Gastrocnemius medialis (tissue), 4 donors: ENCODE data around the gene ZNF573.

Experiments
- POLR2A ChIP-seq, 2 donors: fragments of 450-650 bp; IDR thresholded peaks; one replicate each; pipeline ENCODE4 v1.6.1; 2017; ENCODE audit warnings: antibody characterized with exemption in 2 of 2, mild to moderate bottlenecking in 2 of 2, moderate library complexity in 2 of 2
- TF ChIP-seq, protein P1 (sequence below), 5 experiments: fragments of 450-650 bp in 3 of 5; fragments of 200-600 bp in 2 of 5; sonication (generic) in 2 of 5; IDR thresholded peaks in 4 of 5; conservative IDR thresholded peaks in 1 of 5; 1 replicate in 4 of 5; 2 replicates in 1 of 5; pipeline ENCODE4 v1.5.1; 2016 to 2019; ENCODE audit warnings: antibody characterized with exemption in 5 of 5, mild to moderate bottlenecking in 3 of 5, moderate library complexity in 3 of 5

DNA sequence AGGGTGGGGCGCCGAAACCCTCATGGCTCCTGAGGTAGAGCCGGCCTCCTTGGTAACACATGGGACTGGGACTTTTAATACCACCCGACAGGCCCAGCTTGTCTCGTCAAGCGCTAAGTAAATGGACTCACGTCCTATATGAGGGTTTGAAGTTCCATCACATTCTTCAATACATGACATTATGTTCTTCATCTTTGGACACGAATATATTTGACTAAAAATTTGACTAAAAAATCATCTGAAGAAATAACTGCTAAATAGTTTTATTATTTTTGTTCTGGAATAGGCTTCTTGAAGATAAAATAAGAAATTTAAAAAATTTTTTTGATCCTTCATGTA is 59.5 kb downstream of the ZNF573 start:
- TF ChIP-seq, protein P1, sequence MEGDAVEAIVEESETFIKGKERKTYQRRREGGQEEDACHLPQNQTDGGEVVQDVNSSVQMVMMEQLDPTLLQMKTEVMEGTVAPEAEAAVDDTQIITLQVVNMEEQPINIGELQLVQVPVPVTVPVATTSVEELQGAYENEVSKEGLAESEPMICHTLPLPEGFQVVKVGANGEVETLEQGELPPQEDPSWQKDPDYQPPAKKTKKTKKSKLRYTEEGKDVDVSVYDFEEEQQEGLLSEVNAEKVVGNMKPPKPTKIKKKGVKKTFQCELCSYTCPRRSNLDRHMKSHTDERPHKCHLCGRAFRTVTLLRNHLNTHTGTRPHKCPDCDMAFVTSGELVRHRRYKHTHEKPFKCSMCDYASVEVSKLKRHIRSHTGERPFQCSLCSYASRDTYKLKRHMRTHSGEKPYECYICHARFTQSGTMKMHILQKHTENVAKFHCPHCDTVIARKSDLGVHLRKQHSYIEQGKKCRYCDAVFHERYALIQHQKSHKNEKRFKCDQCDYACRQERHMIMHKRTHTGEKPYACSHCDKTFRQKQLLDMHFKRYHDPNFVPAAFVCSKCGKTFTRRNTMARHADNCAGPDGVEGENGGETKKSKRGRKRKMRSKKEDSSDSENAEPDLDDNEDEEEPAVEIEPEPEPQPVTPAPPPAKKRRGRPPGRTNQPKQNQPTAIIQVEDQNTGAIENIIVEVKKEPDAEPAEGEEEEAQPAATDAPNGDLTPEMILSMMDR (IDR thresholded peaks at IDR 0.05 in 4 of 5, conservative IDR thresholded peaks at IDR 0.05 in 1 of 5): no peak
- TF ChIP-seq POLR2A (IDR thresholded peaks at IDR 0.05): no peak
